OCI-LY1 (cell line): Measurements from ENCODE around the gene TGFBR3L.

Experiments used
- H2AFZ ChIP-seq: fragments of 200-600 bp; sonication (generic), shearing (Covaris generic); 2 replicates; pipeline ENCODE4 v1.6.0; 2014; ENCODE audit warnings: antibody characterized with exemption, mild to moderate bottlenecking, low read length
- H3F3A ChIP-seq: fragments of 200-600 bp; sonication (generic), shearing (Covaris generic); 2 replicates; pipeline ENCODE4 v1.6.0; 2014; ENCODE audit warnings: mild to moderate bottlenecking, antibody characterized with exemption, low read length, moderate library complexity; ENCODE audit not compliant: insufficient read depth
- H3K27ac ChIP-seq: fragments of 200-600 bp; sonication (generic); 2 replicates; pipeline ENCODE4 v1.5.1; 2014; ENCODE audit warnings: low read length, mixed run types, mild to moderate bottlenecking, low read depth; ENCODE audit not compliant: poor library complexity, severe bottlenecking
- H3K27me3 ChIP-seq: fragments of 200-600 bp; sonication (generic); 2 replicates; pipeline ENCODE4 v1.6.0; 2014; ENCODE audit warnings: antibody characterized with exemption, mild to moderate bottlenecking, low read length, moderate library complexity; ENCODE audit not compliant: insufficient read depth
- H3K36me3 ChIP-seq: fragments of 200-600 bp; sonication (generic); 2 replicates; pipeline ENCODE4 v1.6.1; 2014; ENCODE audit warnings: mild to moderate bottlenecking, antibody characterized with exemption, low read length, moderate library complexity, mixed read lengths; ENCODE audit not compliant: insufficient read depth
- H3K4me1 ChIP-seq: fragments of 200-600 bp; sonication (generic); 2 replicates; pipeline ENCODE4 v1.5.1; 2014; ENCODE audit warnings: mild to moderate bottlenecking, low read length, moderate library complexity; ENCODE audit not compliant: insufficient read depth, severe bottlenecking
- H3K4me2 ChIP-seq: fragments of 200-600 bp; sonication (generic), shearing (Covaris generic); 2 replicates; pipeline ENCODE4 v1.6.1; 2014; ENCODE audit warnings: low read length
- H3K4me3 ChIP-seq: fragments of 200-600 bp; sonication (generic); 2 replicates; pipeline ENCODE4 v1.5.1; 2014; ENCODE audit warnings: low read length, low read depth, mild to moderate bottlenecking, mixed read lengths; ENCODE audit not compliant: poor library complexity, severe bottlenecking
- H3K79me2 ChIP-seq: fragments of 200-600 bp; shearing (Covaris generic); 2 replicates; pipeline ENCODE4 v1.6.1; 2016; ENCODE audit warnings: mixed run types, low read length, mixed read lengths; ENCODE audit not compliant: insufficient read depth
- H3K9ac ChIP-seq: fragments of 200-600 bp; sonication (generic), shearing (Covaris generic); 2 replicates; pipeline ENCODE4 v1.6.1; 2014; ENCODE audit warnings: mild to moderate bottlenecking, low read length, mixed read lengths
- H3K9me2 ChIP-seq: fragments of 200-600 bp; sonication (generic), shearing (Covaris generic); 2 replicates; pipeline ENCODE4 v1.6.1; 2014; ENCODE audit warnings: low read depth, mild to moderate bottlenecking, low read length, mixed read lengths
- H3K9me3 ChIP-seq: fragments of 200-600 bp; shearing (Covaris generic); 2 replicates; pipeline ENCODE4 v1.6.1; 2014; ENCODE audit warnings: low read length, mixed read lengths
- H4K20me1 ChIP-seq: fragments of 200-600 bp; sonication (generic), shearing (Covaris generic); 2 replicates; pipeline ENCODE4 v1.6.0; 2016; ENCODE audit warnings: mild to moderate bottlenecking, low read length; ENCODE audit not compliant: insufficient read depth
- CTCF ChIP-seq: fragments of 200-600 bp; sonication (generic), shearing (Covaris generic); IDR thresholded peaks from 2 replicates; pipeline ENCODE4 v1.5.1; 2017; ENCODE audit warnings: mild to moderate bottlenecking, antibody characterized with exemption, low read length, moderate library complexity, mixed read lengths
- EZH2 ChIP-seq: fragments of 200-600 bp; sonication (generic), shearing (Covaris generic); IDR thresholded peaks from 2 replicates; pipeline ENCODE4 v1.8.0; 2017; ENCODE audit warnings: borderline replicate concordance, mixed run types, mild to moderate bottlenecking, antibody characterized with exemption, low read length, moderate library complexity, mixed read lengths

Gene TGFBR3L

GRCh38 chr19:7912697-7913564 lies 1.7 kb upstream of the TGFBR3L start:
- Histone ChIP-seq H3F3A (no peaks in the 10 kb centered on the region), H4K20me1 (no peaks in the 10 kb centered on the region), H3K9me2 (no peaks in the 10 kb centered on the region), H2AFZ (no peak overlapping the region), H3K9me3 (no peaks in the 10 kb centered on the region), H3K4me2 (no peak overlapping the region), H3K4me1 (peaks cover 26% of the 10 kb centered on the region), H3K79me2 (no peaks in the 10 kb centered on the region), H3K4me3 (no peak overlapping the region), H3K9ac (no peak overlapping the region), H3K27ac (no peak overlapping the region), H3K27me3 (peaks cover 4% of the 10 kb centered on the region; the same call in 1 of the 2 replicates), H3K36me3 (peaks cover 36% of the 10 kb centered on the region)
- TF ChIP-seq CTCF (no peak), EZH2 (no peak)

- H3K9me3 ChIP-seq = no peaks in the 10 kb centered on the region
- H3K9ac ChIP-seq = no peak overlapping the region
- no peaks in the 10 kb centered on the region for H3K9me2 ChIP-seq
- no peak overlapping the region for H3K27ac ChIP-seq
- no peak overlapping the region for H3K4me3 ChIP-seq
- H4K20me1 ChIP-seq = no peaks in the 10 kb centered on the region
- H2AFZ ChIP-seq = no peak overlapping the region
- no peaks in the 10 kb centered on the region for H3F3A ChIP-seq
- H3K4me1 ChIP-seq = peaks cover 27% of the 10 kb centered on the region
- no peak overlapping the region for H3K4me2 ChIP-seq
- TF ChIP-seq CTCF = no peak
- H3K79me2 ChIP-seq = no peaks in the 10 kb centered on the region
- H3K36me3 ChIP-seq = peaks cover 36% of the 10 kb centered on the region
- H3K27me3 ChIP-seq = peaks cover 4% of the 10 kb centered on the region; the same call in 1 of the 2 replicates
Measured at GRCh38 chr19:7913652-7914051, 978 bp upstream of the TGFBR3L start.

- Histone ChIP-seq H3K27me3 (peaks cover 4% of the 10 kb centered on the region; the same call in 1 of the 2 replicates), H3K4me1 (peaks cover 28% of the 10 kb centered on the region), H3K4me2 (no peak overlapping the region), H3K9me3 (no peaks in the 10 kb centered on the region), H3K4me3 (no peak overlapping the region), H3F3A (no peaks in the 10 kb centered on the region), H3K27ac (no peak overlapping the region), H3K9ac (no peak overlapping the region), H4K20me1 (no peaks in the 10 kb centered on the region), H2AFZ (no peak overlapping the region), H3K9me2 (no peaks in the 10 kb centered on the region), H3K79me2 (no peaks in the 10 kb centered on the region), H3K36me3 (peaks cover 36% of the 10 kb centered on the region)
- TF ChIP-seq EZH2 (no peak), CTCF (no peak)
Measured at GRCh38 chr19:7914099-7914498, 531 bp upstream of the TGFBR3L start.
